Astrocyte (in vitro differentiated cells and primary cell): ENCODE results near the gene MCTP2.

Source experiments
- CTCF ChIP-seq: IDR thresholded peaks from 2 replicates; pipeline ENCODE4 v1.5.1; 2011; ENCODE audit warnings: low read depth, mild to moderate bottlenecking, inconsistent platforms, low read length, moderate library complexity; ENCODE audit not compliant: insufficient read depth
- EZH2 ChIP-seq: IDR thresholded peaks from 2 replicates; pipeline ENCODE4 v1.6.1; 2012; ENCODE audit warnings: mild to moderate bottlenecking, low read length, inconsistent platforms; ENCODE audit not compliant: insufficient read depth

- TF ChIP-seq EZH2 (no peak), CTCF (no peak)
These were observed 223.9 kb downstream of the MCTP2 start for GRCh38 chr15:94455297-94455696.
